K562 (cell line): ENCODE data around the gene TGFBR1. TPM values are rescaled to one million over a fixed set of nuclear protein-coding genes. Genes with fewer than 3 reads are reported as not detected.

Source experiments
- ATF7 ChIP-seq: fragments of 450-650 bp; IDR thresholded peaks from 2 replicates; pipeline ENCODE4 v1.7.1; 2014; ENCODE audit warnings: mild to moderate bottlenecking, moderate library complexity
- BDP1 ChIP-seq: IDR thresholded peaks from 3 replicates; pipeline ENCODE4 v1.6.1; 2011; ENCODE audit not compliant: insufficient read length, insufficient read depth
- BRCA1 ChIP-seq, 2 experiments: fragments of 450-650 bp in 1 of 2; sonication (generic) in 1 of 2; formaldehyde crosslinking in 1 of 2; IDR thresholded peaks; 2 replicates each; pipeline versions ENCODE4 v1.5.0 to v1.6.1; 2017 to 2020; ENCODE audit warnings: mild to moderate bottlenecking in 1 of 2, missing genetic modification reagents in 1 of 2
- CHD4 ChIP-seq: fragments of 200-600 bp; sonication (generic); IDR thresholded peaks from 3 replicates; pipeline ENCODE4 v1.6.1; 2012; ENCODE audit warnings: low read depth, mild to moderate bottlenecking, mixed read lengths, low read length, inconsistent platforms; ENCODE audit not compliant: insufficient read depth, insufficient replicate concordance, poor library complexity, severe bottlenecking
- CTBP1 ChIP-seq: fragments of 450-650 bp; IDR thresholded peaks from 2 replicates; pipeline ENCODE4 v1.6.1; 2016; ENCODE audit warnings: borderline replicate concordance
- HDAC2 ChIP-seq: fragments of 450-650 bp; IDR thresholded peaks from 2 replicates; pipeline ENCODE4 v1.6.1; 2016; ENCODE audit warnings: mild to moderate bottlenecking
- MXI1 ChIP-seq: IDR thresholded peaks from 2 replicates; pipeline ENCODE4 v1.6.1; 2011; ENCODE audit warnings: low read depth, mild to moderate bottlenecking, improper control_type of control experiment, low read length
- TEAD1 ChIP-seq, 2 experiments: fragments of 450-650 bp in 1 of 2; sonication (generic) in 1 of 2; formaldehyde crosslinking; IDR thresholded peaks; 2 replicates each; pipeline versions ENCODE4 v1.4.0 to v1.8.0; 2020 to 2022; ENCODE audit warnings: mild to moderate bottlenecking in 2 of 2, missing genetic modification reagents in 1 of 2
- ZBTB1 ChIP-seq: sonication (generic); formaldehyde crosslinking; IDR thresholded peaks from 2 replicates; pipeline ENCODE4 v1.8.1; 2023; ENCODE audit warnings: missing genetic modification reagents, low read depth, mild to moderate bottlenecking, borderline replicate concordance
- ZFP36 ChIP-seq: fragments of 150-350 bp; IDR thresholded peaks from 2 replicates; pipeline ENCODE4 v1.6.1; 2018; ENCODE audit warnings: low read length, low read depth; ENCODE audit not compliant: partially characterized antibody
- polyA plus RNA-seq, 8 experiments: library from polyadenylated mRNA; depleted of rRNA in 4 of 8; stranded (reverse) in 5 of 8; unstranded in 3 of 8; fragments of >200 nt; fragmentation: Nextera tagmentation in 2 of 8; fragmentation: Illumina TruSeq in 1 of 8; extraction: Ambion mirVana in 2 of 8; extraction: Trizol in 1 of 8; gene quantifications; 2 replicates each; pipeline versions ENCODE4 v1.2.1 to v1.2.3, GENCODE V29; 2011 to 2014; ENCODE audit warnings: inconsistent platforms in 1 of 8, missing spikeins in 1 of 8
- total RNA-seq, 7 experiments: library from RNA; depleted of rRNA in 6 of 7; stranded (reverse); fragments of >200 nt in 6 of 7; fragmentation: Illumina TruSeq in 2 of 7; extraction: Trizol in 2 of 7; gene quantifications; 2 replicates each; pipeline versions ENCODE4 v1.2.1 to v1.2.3, GENCODE V29; 2011 to 2021; ENCODE audit warnings: low replicate concordance in 1 of 7
- TF ChIP-seq, protein P1 (sequence below): fragments of 450-650 bp; IDR thresholded peaks from 2 replicates; pipeline ENCODE4 v1.6.1; 2016; ENCODE audit warnings: low read depth
- TF ChIP-seq, protein P2 (sequence below), 2 experiments: IDR thresholded peaks in 1 of 2; conservative IDR thresholded peaks in 1 of 2; 2 replicates each; pipeline ENCODE4 v1.6.1; 2016; ENCODE audit warnings: low read depth in 2 of 2, mild to moderate bottlenecking in 1 of 2, missing compliant biosample characterization in 1 of 2, missing genetic modification characterization in 1 of 2, moderate library complexity in 1 of 2
- TF ChIP-seq, protein P3 (sequence below), 2 experiments: fragments of 450-650 bp; conservative IDR thresholded peaks; 2 replicates each; pipeline ENCODE4 v1.6.1; 2017; ENCODE audit warnings: mild to moderate bottlenecking in 2 of 2, moderate library complexity in 2 of 2

TGFBR1 gene
- total and polyA plus RNA-seq, 9 of the 15 experiments (the other 6 are each of a cell fraction or from before 2014, with no cell fraction given): 15.5 to 62.4 (median 42.7) TPM

DNA sequence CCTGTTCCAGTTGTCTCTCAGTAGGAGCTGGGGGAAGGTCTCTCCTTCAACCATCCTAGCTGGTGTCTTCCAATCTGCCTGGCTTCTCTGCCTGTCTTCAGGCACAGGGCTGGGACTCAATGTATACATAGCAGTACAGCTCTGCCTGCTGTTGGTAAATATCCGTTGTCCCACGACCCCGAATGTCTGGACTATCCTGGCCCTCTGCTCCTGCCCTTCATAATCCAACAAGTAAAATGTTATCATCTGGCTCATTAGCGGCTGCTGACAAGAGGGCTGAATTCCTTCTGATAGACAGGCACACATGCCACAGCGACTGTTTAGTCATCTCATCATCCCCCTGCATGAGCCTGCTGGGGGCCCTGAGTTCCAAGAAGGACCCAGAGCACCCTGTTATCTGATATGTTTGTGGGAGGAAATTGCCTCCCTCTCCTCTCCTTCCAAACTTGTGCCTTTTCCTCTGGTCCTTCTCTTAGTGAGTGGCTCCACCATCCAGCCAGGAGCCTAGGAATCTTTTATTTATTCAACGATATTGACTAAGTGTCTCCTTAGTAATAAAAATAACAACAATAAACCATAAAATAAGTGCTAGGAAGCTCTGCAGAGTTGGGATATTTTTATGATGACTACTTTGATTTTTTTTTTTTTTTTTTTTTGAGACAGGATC is 29.5 kb upstream of the TGFBR1 start (continued):
- TF ChIP-seq, protein P1, sequence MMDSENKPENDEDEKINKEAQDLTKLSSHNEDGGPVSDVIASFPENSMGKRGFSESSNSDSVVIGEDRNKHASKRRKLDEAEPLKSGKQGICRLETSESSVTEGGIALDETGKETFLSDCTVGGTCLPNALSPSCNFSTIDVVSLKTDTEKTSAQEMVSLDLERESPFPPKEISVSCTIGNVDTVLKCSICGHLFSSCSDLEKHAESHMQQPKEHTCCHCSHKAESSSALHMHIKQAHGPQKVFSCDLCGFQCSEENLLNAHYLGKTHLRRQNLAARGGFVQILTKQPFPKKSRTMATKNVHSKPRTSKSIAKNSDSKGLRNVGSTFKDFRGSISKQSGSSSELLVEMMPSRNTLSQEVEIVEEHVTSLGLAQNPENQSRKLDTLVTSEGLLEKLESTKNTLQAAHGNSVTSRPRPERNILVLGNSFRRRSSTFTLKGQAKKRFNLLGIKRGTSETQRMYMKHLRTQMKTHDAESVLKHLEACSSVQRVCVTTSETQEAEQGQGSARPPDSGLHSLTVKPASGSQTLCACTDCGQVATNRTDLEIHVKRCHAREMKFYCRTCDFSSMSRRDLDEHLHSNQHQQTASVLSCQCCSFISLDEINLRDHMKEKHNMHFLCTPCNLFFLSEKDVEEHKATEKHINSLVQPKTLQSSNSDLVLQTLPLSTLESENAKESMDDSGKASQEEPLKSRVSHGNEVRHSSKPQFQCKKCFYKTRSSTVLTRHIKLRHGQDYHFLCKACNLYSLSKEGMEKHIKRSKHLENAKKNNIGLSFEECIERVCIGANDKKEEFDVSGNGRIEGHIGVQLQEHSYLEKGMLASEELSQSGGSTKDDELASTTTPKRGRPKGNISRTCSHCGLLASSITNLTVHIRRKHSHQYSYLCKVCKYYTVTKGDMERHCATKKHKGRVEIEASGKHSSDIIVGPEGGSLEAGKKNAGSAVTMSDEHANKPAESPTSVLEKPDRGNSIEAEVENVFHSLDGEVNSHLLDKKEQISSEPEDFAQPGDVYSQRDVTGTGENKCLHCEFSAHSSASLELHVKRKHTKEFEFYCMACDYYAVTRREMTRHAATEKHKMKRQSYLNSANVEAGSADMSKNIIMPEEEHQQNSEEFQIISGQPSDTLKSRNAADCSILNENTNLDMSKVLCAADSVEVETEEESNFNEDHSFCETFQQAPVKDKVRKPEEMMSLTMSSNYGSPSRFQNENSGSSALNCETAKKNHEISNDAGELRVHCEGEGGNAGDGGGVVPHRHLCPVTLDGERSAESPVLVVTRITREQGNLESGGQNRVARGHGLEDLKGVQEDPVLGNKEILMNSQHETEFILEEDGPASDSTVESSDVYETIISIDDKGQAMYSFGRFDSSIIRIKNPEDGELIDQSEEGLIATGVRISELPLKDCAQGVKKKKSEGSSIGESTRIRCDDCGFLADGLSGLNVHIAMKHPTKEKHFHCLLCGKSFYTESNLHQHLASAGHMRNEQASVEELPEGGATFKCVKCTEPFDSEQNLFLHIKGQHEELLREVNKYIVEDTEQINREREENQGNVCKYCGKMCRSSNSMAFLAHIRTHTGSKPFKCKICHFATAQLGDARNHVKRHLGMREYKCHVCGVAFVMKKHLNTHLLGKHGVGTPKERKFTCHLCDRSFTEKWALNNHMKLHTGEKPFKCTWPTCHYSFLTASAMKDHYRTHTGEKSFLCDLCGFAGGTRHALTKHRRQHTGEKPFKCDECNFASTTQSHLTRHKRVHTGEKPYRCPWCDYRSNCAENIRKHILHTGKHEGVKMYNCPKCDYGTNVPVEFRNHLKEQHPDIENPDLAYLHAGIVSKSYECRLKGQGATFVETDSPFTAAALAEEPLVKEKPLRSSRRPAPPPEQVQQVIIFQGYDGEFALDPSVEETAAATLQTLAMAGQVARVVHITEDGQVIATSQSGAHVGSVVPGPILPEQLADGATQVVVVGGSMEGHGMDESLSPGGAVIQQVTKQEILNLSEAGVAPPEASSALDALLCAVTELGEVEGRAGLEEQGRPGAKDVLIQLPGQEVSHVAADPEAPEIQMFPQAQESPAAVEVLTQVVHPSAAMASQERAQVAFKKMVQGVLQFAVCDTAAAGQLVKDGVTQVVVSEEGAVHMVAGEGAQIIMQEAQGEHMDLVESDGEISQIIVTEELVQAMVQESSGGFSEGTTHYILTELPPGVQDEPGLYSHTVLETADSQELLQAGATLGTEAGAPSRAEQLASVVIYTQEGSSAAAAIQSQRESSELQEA: no peak
- TF ChIP-seq HDAC2: peak; percentile 79; the same call in 1 of the 2 replicates
- TF ChIP-seq ATF7: peak; percentile 68
- TF ChIP-seq BDP1: no peak
- TF ChIP-seq MXI1: no peak
- TF ChIP-seq ZFP36: no peak
- TF ChIP-seq BRCA1 (IDR thresholded peaks at IDR 0.05): no peak
- no peak for TF ChIP-seq BRCA1 (CRISPR knock-in tag; IDR thresholded peaks at IDR 0.05)
- peak in 1 of 2 experiments; percentile 79; a peak in 1 of 4 replicates for TF ChIP-seq TEAD1 (CRISPR knock-in tag; IDR thresholded peaks at IDR 0.05)
- TF ChIP-seq, protein P2, sequence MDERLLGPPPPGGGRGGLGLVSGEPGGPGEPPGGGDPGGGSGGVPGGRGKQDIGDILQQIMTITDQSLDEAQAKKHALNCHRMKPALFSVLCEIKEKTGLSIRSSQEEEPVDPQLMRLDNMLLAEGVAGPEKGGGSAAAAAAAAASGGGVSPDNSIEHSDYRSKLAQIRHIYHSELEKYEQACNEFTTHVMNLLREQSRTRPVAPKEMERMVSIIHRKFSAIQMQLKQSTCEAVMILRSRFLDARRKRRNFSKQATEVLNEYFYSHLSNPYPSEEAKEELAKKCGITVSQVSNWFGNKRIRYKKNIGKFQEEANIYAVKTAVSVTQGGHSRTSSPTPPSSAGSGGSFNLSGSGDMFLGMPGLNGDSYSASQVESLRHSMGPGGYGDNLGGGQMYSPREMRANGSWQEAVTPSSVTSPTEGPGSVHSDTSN (CRISPR knock-in tag; IDR thresholded peaks at IDR 0.05; ENCODE audit: low read depth): no peak
- TF ChIP-seq, protein P2 (tag; conservative IDR thresholded peaks at IDR 0.05; ENCODE audit: low read depth): peak; percentile 59; the same call in 1 of the 2 replicates
- TF ChIP-seq ZBTB1 (CRISPR knock-in tag): no peak
- TF ChIP-seq, protein P3, sequence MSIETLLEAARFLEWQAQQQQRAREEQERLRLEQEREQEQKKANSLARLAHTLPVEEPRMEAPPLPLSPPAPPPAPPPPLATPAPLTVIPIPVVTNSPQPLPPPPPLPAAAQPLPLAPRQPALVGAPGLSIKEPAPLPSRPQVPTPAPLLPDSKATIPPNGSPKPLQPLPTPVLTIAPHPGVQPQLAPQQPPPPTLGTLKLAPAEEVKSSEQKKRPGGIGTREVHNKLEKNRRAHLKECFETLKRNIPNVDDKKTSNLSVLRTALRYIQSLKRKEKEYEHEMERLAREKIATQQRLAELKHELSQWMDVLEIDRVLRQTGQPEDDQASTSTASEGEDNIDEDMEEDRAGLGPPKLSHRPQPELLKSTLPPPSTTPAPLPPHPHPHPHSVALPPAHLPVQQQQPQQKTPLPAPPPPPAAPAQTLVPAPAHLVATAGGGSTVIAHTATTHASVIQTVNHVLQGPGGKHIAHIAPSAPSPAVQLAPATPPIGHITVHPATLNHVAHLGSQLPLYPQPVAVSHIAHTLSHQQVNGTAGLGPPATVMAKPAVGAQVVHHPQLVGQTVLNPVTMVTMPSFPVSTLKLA (conservative IDR thresholded peaks at IDR 0.05): peak in 1 of 2 experiments; percentile 67; a peak in 3 of 4 replicates
- TF ChIP-seq CTBP1: peak; percentile 96
- peak; percentile 8 for TF ChIP-seq CHD4
